HG03469 (cell line): ENCODE data around the gene KXD1.
"Not testable (repeated sequence)": the region's sequence is repeated elsewhere in the genome, so short reads cannot be mapped to it uniquely, and the experiment has no call there.

Source experiments
- ATAC-seq: cut with Tn5 transposase; IDR thresholded peaks from one replicate; pipeline ENCODE4 v1.9.1; 2021; ENCODE audit warnings: mild to moderate bottlenecking, moderate library complexity, moderate number of reproducible peaks; ENCODE audit not compliant: unreplicated experiment

Gene KXD1

DNA sequence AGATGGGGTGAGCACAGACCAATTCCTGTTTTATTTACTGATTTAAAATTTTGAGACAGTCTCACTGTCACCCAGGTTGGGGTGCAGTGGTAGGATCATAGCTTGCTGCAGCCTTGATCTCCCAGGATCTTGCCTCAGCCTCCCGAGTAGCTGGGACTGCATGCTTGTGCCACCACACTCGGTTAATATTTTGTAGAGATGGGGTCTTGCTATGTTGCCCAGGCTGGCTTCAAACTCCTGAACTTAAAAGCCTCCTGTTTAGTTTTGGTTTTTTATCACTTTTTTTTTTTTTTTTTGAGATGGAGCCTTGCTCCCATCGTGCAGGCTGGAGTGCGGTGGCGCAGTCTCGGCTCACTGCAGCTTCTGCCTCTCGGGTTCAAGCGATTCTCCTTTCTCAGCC is 18.7 kb downstream of the KXD1 start:
- ATAC-seq = no peak

DNA sequence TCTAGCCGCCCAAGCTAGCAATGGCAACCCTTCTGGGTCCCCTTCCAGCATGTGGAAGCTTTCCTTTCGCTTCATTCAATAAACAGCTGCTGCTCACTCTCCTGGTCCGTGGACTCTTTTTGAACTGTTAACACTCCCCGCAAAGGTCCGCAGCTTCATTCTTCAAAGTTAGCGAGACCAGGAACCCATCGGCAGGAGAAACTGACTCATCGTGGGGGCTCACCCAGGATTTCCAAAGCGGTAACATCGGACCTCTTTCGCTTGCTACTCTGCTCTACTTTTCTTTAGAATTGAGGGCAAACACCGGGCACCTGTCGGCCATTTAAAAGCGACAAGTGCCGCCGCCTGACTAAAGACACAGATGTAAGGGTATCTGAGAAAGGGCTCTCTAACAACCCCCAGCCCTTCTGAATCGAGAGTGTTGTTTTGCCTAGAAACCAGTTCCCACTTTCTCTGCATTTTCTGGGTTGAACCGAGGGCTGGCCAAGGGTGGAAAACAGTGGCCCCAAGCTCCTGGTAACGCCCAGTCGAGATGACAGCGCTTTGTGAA is 19.8 kb downstream of the KXD1 start:
- ATAC-seq = no peak

DNA sequence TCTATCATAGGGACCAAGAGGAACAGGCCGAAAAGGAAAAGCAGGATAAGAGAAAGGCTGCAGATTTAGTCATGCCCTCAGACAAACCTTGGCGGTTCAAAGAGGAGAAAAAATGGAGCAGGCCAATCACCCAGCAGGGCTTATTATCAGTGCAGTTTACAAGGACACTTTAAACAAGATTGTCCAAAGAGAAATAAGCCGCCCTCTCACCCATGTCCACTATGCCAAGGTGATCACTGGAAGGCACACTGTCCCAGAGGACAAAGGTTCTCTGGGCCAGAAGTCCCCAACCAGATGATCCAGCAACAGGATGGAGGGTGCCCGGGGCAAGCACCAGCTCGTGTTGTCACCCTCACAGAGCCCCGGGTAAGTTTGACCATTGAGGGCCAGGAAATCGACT is 22.6 kb downstream of the KXD1 start:
- no peak for ATAC-seq

DNA sequence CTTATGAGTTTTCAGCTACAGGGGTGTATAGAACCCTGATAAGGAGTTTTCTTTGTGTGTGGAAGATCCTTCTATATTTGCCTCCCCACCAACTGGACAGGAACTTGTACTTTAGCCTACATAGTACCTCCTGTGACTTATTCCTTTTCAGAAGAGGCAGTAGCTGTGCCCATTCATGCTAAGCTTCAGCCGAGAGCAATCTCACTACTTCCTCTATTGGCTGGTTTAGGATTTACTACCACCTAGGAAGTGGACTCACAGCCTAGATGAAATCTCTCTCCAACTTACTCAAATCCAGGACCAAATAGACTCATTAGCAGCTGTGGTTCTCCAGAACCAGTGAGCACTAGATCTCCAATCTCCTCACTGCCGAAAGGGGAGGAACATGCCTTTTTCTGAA is 28.6 kb downstream of the KXD1 start:
- no peak for ATAC-seq

DNA sequence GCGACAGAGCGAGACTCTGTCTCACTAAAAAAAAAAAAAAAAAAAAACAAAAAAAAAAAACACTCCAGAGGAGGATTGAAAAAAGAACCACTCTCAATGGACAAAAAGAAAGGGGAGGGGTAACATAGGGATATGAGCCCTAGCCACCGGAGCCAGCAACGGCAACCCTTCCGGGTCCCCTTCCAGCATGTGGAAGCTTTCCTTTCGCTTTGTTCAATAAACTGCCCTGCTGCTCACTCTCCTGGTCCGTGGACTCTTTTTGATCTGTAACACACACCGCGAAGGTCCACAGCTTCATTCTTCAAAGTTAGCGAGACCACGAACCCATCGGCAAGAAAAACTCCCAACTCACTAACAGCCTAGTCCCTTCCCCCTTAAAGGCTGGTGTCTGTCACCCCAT is 29.9 kb downstream of the KXD1 start:
- ATAC-seq = no peak

DNA sequence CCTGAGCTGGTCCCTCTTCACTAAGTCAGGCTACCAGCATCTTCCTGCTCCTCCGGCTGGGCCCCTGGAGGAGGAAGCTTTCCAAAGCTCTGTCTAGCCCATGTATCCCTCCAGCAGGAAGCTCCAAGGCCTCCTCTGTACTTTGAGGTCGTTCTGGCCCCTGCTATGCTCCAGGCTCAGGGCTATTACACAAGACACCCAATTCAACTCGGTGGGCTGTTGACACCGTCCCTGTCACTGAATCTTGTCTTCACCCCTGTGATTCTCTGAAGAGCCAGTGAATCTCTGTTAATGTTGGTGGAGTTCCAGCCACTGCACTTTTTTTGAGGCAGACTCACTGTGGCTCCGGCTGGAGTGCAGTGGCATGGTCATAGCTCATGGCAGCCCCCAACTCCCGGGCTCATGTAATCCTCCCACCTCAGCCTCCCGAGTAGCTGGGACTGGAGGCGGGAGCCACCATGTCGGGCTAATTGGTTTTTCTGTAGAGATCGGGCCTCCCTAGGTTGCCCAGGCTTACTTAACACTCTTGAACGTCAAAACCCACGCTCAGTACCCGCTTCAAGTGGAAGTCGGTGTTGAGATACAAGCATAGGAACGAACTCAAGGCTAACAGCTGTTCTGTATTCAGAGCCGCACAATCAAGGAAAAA is 30.4 kb downstream of the KXD1 start:
- ATAC-seq = no peak

DNA sequence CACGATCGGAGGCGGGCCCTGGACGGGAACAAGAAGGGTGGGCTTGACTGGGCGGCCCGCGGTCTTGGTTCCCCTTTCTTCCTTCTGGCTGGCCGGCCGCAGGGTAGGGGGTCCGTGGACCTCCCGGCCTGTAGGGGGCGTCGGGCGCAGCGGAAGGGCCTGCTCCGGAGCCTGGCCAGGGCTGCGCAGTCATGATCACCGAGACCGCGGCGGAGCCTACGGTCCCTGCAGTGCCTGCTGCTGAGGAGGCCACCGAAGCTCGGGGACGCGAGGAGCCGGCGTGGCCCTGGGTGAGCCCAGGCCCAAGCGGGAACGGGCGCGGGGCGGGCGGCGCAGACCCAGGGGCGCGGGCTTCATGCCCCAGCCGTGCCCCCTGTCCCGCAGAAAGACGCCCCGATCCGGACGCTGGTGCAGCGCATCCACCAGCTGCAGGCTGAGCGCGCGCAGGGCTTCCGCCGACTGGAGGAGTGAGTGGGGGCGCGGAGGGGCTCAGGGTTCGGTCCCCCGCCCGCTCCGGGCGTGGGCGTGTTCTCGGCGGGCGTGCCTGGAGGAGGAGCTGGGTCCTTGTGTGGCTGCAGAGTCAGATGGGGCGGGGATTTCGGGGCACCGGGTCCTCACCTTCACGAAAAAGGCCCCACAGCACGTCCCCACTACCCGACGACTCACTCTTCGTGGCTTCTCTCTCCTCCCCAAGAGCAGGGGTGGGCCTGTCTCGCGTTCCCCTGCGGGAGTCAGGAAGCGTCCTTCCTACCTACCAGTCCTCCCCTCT is 31.1 kb downstream of the KXD1 start, which contains the start of gene REX1BD:
Gene REX1BD, plus strand, starts transcription at position 188 of the 769 bp plus-strand sequence. Its CDS starts 4 bp downstream, at position 192.
- ATAC-seq = peak; percentile 46

DNA sequence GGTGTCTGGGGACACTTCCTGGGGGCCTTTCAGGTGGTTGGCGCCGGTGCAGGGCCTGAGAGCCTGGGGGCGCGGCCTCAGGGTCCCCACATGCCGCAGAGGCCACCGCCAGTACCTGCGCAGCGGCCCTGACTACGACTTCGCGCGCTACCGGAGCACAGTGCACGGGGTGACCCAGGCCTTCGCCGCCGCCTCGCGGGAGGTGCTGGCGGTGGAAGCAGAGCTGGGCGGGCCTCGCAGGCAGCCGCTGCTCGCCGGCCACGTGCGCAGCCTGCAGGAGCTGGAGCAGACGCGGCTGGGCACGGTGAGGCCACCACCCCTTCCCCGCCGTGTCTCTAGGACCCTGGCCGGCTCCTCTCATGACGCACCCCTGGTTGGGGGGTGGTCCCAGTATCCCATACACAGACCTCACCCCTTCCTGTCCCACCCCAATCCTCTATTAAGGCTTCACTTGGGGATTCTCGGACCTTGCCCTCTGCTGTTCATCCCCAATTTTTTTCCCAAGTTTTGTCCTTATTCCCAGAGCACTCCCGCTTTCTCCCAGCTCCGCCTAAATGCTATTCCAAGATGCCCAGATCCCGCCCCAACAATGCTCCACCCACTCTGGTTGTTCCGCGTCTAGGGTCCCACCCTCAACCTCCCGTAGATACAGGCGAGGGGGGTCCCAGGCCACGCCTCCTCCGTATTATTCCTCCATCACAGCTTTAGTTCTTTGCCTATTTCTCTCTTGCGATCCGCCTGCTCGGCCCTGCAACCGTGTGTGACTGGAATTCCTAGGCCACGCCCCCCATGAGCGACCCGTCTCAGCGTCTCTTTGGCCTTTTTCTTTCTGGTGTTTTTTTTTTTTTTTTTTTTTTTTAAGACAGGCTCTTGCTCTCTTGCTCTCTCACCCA is 32.0 kb downstream of the KXD1 start:
- ATAC-seq = peak; percentile 10

DNA sequence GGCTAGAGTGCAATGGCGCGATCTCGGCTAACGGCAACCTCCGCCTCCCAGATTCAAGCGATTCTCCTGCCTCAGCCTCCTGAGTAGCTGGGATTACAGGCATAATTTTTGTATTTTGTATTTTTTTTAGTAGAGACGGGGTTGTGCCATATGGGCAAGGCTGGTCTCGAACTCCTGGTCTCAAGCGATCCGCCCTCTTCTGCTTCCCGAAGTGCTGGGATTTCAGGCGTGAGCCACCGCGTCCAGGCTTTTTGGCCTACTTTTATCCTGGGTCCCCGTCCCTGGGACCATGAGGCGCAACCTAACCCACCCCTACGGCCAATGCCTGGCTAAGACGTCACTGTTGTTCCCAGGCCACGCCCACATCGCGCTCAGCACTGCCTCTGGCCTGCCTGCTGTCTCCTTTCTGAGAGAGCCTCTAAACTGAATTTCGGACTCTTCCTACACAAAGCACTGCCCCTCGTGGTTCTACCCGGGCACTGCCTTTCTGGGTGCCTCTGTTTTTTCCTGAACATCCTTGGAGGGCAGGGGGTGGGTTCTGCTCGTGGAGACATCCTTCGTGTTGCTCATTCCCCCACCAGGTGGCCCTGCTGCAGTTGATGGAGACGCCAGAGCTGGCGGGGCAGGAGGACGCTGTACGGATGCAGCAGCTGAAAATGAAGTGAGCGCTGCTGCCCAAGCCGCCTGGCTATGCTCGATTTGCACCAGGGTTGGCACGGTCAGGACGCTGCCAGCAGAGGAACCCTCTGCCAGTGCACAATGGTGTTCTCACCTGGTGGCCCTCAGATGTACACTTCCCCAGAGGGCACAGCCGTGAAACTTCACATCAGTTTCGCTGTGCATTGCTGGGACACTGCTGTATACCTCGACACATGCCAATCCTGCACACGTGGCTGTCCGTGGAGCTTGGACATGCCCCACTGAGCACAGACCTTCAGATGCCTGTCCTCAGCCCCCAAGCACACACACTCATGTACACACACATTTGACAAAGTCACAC is 32.9 kb downstream of the KXD1 start:
- ATAC-seq = peak; percentile 36

DNA sequence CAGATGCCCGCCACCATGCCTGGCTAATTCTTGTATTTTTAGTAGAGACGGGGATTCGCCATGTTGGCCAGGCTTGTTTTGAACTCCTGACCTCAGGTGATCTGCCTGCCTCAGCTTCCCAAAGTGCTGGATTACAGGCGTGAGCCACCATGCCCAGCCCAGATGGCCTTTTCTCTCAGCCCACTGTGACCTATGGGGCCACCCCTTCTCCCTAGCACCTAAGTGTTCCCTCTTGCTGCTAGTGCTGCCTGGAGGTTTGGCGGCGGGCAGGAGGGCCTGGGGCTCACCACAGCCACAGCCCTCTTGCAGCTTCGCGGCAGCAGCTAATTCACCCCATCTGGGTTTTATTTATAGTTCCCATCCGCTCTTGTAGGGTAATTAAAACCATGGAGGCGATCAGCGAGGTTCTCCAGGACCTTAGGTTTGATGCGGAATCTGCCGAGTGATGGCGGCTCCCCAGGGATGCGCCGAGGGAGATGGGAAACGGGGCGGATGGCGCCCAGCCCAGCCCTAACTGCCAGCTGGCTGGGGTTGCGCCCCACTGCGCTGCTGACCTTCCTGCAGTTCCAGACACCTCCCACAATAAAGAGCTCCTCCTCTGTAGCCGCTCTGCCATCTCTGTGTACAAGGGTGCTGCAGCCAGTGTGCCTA is 34.2 kb downstream of the KXD1 start:
- ATAC-seq = no peak

DNA sequence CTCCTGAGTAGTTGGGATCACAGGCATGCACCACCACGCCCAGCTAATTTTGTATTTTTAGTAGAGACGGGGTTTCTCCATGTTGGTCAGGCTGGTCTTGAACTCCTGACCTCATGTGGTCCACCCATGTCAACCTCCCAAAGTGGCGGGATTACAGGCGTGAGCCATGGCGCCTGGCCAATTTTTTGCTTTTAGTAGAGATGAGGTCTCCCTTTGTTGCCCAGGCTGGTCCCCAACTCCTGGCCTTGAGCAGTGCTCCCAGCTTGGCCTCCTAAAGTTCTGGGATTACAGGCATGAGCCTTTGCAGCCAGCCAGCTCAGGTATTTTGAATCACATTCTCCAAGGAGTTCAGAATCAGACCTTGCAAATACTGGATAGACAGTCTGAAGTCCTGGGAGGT is 35.1 kb downstream of the KXD1 start:
- not testable (repeated sequence) for ATAC-seq

DNA sequence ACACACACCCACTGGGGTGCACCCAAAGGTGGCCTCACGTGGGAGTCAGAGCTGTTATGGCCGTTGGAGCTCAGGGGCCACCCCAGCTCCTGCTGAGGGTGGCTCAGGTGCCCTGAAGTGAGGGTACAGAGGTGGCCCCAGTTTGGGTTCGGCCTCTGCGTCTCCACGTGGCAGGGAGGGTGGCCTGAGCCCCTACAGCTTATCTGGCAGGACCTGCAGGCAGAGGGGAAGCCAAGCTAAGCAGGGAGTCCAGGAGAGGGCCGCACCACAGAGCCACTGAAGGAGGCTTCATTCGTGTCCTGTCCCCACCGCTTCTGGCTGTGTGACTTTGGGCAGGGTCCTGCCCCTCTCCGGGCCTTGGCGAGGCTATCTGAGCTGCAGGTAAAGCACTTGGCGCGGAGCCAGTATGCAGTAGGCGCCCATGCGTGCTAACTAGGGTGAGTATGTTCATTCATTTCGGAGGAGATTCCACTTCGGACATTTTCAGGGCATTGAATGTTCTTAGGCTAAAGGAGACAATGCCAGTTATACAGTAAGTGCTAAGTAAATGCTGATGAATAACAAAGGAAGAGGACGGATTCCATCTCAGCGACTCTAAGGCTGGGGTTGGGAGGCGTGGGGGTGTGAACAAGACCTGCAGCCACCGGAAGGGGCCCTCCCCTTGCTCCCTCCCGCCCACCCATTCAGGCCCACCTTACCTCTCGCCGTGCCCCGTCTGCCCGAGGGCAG is 35.9 kb downstream of the KXD1 start:
- ATAC-seq = no peak

DNA sequence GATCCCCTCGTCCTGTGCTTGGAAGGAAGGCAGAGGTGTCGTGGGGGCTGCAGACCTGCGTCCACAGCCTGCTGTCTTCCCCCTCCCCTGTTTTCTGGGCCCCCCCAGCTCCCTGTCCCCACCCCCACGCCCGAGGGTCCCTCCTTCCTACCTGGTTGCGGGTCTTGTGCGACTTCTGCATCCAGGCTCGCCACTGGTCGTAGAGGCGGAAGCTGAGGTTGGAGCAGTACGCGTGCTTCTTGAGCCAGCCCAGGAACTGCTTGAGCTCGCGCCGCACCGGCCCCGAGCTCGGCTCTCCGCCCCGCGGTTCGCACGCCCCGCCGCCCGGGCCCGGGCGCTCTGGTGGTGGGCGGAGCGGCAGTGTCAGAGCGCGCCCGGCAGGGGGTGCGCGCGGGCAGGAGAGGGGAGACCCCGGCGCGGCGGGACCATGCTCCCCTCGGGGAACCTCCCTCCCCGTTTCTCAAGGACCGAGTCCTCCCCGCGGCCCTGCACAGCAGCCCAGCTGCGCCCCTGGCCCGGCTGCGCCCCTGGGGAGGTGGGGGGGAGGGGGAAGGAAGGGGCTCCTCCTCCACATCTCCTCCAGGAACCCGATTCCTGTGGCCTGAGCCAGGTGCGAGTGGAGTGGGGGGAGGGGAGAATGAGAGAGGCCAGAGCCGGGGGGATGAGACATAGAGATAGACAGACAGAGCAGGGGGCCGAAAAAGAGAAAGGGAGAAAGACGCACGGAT is 36.6 kb downstream of the KXD1 start:
- no peak for ATAC-seq

DNA sequence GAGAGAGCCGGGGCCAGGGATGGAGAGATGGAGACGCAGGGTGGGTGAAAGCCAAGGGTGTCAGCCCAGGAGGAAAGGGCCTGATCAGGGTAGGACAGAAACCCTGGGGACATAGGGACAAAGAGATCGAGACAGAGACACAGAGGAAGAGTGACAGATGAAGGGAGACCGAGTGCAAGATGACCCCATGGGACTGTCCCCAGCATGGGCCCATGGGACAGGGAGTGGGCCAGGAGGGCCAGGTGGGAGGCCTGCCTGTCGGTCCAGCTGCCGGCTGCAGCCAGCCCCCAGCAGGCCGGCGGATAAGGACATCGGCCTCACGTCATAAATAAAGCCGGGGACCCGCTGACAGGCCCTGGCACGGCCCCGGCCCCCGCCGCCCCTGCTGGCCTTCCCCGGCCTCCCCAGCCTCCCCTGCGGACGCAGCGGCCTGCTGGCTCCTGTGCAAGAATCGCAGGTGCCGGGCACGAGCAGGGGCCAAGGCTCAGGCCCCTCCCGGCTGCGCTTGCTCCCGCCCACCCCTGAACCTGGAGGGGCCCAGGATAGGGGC is 37.2 kb downstream of the KXD1 start:
- ATAC-seq = no peak

DNA sequence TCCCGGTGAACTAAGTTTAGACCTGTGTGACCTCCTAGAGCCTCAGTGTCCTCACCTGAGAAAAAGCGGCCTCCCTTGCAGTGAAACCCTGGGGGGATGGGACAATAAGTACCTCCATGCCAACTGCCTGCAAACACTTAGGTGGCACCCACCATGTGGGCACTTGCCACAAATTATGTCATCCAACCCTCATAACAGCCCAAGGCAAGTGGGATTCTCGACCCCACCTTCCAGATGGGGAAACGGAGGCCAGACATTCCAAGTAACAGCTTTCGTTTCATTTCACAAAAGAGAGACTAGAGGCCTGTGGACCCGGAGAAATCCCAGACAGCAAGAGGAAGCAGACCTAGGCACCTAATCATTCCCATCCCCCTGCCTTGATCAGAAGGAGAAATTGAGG is 37.8 kb downstream of the KXD1 start:
- ATAC-seq = no peak

DNA sequence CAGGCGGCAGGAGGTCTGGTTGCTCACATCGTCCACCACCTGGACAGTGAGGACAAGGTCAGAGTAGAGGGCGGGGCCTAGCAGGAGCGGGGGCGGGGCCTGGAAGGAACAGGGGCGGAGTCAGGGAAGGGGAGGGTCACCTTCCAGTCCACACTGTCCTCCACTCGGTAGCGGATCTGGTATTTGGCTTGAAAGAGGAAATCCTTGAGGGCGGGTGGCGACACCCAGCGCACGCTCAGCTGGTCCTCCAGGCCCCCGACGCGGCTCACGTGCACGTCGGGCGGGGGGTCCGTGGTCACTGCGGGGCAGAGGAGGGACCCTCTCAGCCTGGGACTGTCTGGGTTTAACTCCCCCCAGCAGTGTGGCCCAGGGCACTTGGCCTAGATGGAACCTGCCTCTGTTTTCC is 39.1 kb downstream of the KXD1 start:
- no peak for ATAC-seq

DNA sequence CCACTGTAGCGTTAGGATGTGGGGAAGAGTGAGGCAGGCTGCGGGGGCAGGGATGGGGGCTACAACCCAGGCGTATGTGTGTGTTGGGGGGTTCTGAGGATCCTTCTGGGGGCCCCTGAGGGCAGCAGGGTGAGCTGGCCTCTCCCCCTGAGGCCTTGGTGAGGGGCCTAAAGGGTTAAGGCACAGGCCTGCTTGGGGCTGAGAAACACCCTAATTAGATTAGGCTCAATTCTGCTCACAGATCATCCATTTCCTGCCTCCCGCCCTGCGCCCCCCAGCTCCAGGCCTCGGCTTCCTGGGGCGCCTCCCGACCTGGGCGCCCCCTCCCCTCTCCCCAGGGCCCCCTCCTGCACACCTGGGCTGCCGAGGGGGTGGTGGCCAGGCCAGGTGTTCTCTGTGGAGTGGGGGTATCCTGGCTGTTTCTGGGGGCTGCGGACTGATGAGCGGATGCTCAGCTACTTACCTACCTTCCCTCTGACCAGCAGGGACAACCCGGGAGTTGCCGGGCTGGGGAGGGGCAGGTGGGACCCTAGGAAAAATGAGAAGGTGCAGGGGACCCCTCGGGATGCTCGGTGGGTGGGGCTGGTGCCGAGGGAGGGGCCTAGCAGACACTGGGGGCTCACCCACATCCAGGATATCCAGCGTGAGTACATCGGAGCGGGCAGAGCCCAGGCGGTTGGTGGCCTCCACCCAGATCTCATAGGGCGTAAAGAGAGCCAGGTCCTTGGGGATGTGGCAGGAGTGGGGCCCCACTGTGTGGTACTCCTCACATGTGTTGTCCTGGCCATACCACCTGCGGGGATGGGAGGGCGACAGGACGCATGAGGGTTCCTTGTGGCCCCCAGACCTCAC is 40.4 kb downstream of the KXD1 start:
- ATAC-seq = no peak
